ENCODE data around the gene NANOGP8. TPM values are rescaled to one million over a fixed set of nuclear protein-coding genes. Genes with fewer than 3 reads are reported as not detected.

NANOGP8 gene
- total RNA-seq, 1 experiment from 2014 or later: 88.4 TPM

- Histone ChIP-seq H3K79me2 (ENCODE audit: insufficient read depth, low read length) (no peaks in the 10 kb centered on the region), H2BK15ac (ENCODE audit: low read depth, low read length) (no peak overlapping the region), H3K79me1 (ENCODE audit: insufficient read depth, low read depth, low read length, poor library complexity, severe bottlenecking) (no peaks in the 10 kb centered on the region), H3K18ac (ENCODE audit: insufficient read length, low read depth, low read length) (no peak overlapping the region), H2AK5ac (ENCODE audit: insufficient read length, low read length) (no peak overlapping the region), H3K56ac (ENCODE audit: insufficient read length, low read depth, low read length) (no peak overlapping the region), H3K9ac (ENCODE audit: extremely low read depth, insufficient read length, low read length) (no peak overlapping the region), H3K4ac (ENCODE audit: low read depth, low read length) (no peak overlapping the region), H2BK12ac (ENCODE audit: insufficient read length, low read depth, low read length) (no peak overlapping the region), H3K9me3 (ENCODE audit: control insufficient read depth, low read depth, low read length) (no peaks in the 10 kb centered on the region), H3K27me3 (ENCODE audit: insufficient read depth, low read length) (no peaks in the 10 kb centered on the region), H2AFZ (ENCODE audit: low read length) (no peak overlapping the region), H4K91ac (ENCODE audit: insufficient read length, low read depth, low read length) (no peak overlapping the region), H4K20me1 (ENCODE audit: control insufficient read depth, insufficient read depth, insufficient read length) (no peaks in the 10 kb centered on the region), H2BK5ac (ENCODE audit: insufficient read length, low read length) (no peak overlapping the region), H2BK120ac (ENCODE audit: low read depth, low read length, poor library complexity, severe bottlenecking) (no peak overlapping the region), H4K8ac (replicated peaks; ENCODE audit: insufficient read length, low read depth, low read length) (no peak overlapping the region), H3T11ph (ENCODE audit: low read length) (no peak overlapping the region), H3K23me2 (ENCODE audit: insufficient read length, low read depth, low read length, poor library complexity, severe bottlenecking) (no peaks in the 10 kb centered on the region), H2BK20ac (ENCODE audit: low read depth, low read length, poor library complexity, severe bottlenecking) (no peak overlapping the region), H3K27ac (ENCODE audit: insufficient read length, low read depth, low read length) (no peak overlapping the region), H3K4me2 (ENCODE audit: insufficient read depth, insufficient read length, low read length) (no peak overlapping the region), H3K23ac (ENCODE audit: insufficient read length, low read depth, low read length) (no peak overlapping the region), H3K14ac (ENCODE audit: insufficient read depth, low read length) (no peak overlapping the region), H4K5ac (ENCODE audit: insufficient read length, low read depth, low read length) (no peak overlapping the region), H3K4me1 (ENCODE audit: insufficient read depth, low read length) (no peaks in the 10 kb centered on the region)
- no peak for TF ChIP-seq CTCF (conservative IDR thresholded peaks at IDR 0.05)
- Mint-ChIP-seq H3K27me3 (ENCODE audit: low read depth) (no peaks in the 10 kb centered on the region), H3K27ac (no peak overlapping the region), H3K4me1 (peaks cover 2% of the 10 kb centered on the region in 2 experiments; a peak in 2 of 4 replicates), H3K4me3 (no peak overlapping the region), H3K36me3 (ENCODE audit: insufficient read depth in 1 of 3, low read depth in 3 of 3) (peaks cover 0 to 5% (median 0%) of the 10 kb centered on the region in 3 experiments; a peak in 1 of 7 replicates), H3K9me3 (no peaks in the 10 kb centered on the region; a peak in 1 of 5 replicates)
- no peak for DNase-seq
- no CpG with 5 or more reads among the region's 33 CpGs for WGBS (ENCODE audit: extremely low coverage, insufficient read length, low lambda C conversion rate)
These were observed 7.8 kb upstream of the NANOGP8 start for GRCh38 chr15:35092846-35093245.
